Chondrocyte (in vitro differentiated cells): Measurements from ENCODE around the gene EFCAB13. TPM values are rescaled to one million over a fixed set of nuclear protein-coding genes. Genes with fewer than 3 reads are reported as not detected.

ENCODE experiments used
- DNase-seq: peaks from one replicate; pipeline ENCODE4 v3.0.0; 2021; ENCODE audit warnings: mixed read lengths, low spot score
- H3K27ac Mint-ChIP-seq: one replicate; pipeline ENCODE4 v1.8.0; 2021; ENCODE audit warnings: mild to moderate bottlenecking, moderate library complexity, mixed read lengths; ENCODE audit not compliant: unreplicated experiment
- H3K27me3 Mint-ChIP-seq: 2 replicates; pipeline ENCODE4 v1.8.0; 2021; ENCODE audit warnings: low read depth, mixed read lengths
- H3K36me3 Mint-ChIP-seq: 2 replicates; pipeline ENCODE4 v1.8.0; 2021; ENCODE audit warnings: low read depth, mixed read lengths
- H3K4me1 Mint-ChIP-seq: 2 replicates; pipeline ENCODE4 v1.8.0; 2021; ENCODE audit warnings: low read depth, mild to moderate bottlenecking, mixed read lengths
- H3K4me3 Mint-ChIP-seq: one replicate; pipeline ENCODE4 v1.8.0; 2021; ENCODE audit warnings: mild to moderate bottlenecking, moderate library complexity, mixed read lengths; ENCODE audit not compliant: unreplicated experiment
- H3K9me3 Mint-ChIP-seq: 2 replicates; pipeline ENCODE4 v1.8.0; 2021; ENCODE audit warnings: low read depth, mixed read lengths
- total RNA-seq: library from RNA; stranded (reverse); gene quantifications from 3 replicates; pipeline ENCODE4 v1.2.1, GENCODE V29; 2021
- TF ChIP-seq, protein P1 (sequence below): fragments of 200-600 bp; sonication (generic); IDR thresholded peaks from 2 replicates; pipeline ENCODE4 v1.5.0; 2021; ENCODE audit warnings: antibody characterized with exemption, mild to moderate bottlenecking, moderate library complexity

EFCAB13 gene
- total RNA-seq, 1 donor from 2014 or later: 3.2 TPM

DNA sequence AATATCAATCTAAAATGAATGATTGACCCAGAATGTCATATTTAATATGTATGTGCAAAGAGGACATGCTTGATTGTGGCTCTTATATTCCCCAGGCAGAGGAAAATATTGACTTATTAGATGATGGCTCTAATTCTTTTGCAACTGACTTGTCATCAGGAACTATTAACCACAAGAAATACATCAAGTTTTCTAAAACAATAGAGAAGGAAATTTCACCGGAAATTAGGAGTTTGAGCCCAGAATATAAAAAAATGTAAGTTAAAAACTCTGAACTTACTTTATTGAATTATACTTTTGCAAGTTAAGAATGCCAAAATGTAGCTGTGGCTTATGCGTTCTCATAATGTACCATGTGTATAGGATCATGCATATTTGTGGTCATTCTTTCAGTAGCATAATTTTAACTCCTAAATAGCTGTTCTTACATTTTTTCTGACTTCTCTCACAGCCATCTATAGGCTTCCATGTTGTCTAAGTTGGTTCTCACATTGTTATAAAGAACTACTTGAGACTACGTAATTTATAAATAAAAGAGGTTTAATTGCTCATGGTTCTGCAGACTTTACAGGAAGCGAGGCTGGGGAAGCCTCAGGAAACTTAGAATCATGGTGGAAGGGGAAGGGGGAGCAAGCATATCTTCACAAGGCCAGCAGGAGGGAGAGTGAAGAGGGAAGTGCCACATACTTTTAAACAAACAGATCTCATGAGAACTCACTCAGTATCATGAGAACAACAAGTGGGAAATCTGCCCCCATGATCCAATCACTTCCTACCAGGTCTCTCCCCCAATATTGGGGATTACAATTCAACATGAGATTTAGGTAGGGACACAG lies 11.6 kb downstream of the EFCAB13 start:
- peak overlapping the region; percentile 53 for H3K27ac Mint-ChIP-seq

GRCh38 chr17:47338026-47338425 lies 14.3 kb downstream of the EFCAB13 start:
- Mint-ChIP-seq H3K36me3 (peaks cover 10% of the 10 kb centered on the region), H3K27ac (no peak overlapping the region), H3K4me3 (no peak overlapping the region), H3K4me1 (peaks cover 11% of the 10 kb centered on the region), H3K9me3 (peaks cover 14% of the 10 kb centered on the region), H3K27me3 (no peaks in the 10 kb centered on the region)
- DNase-seq: no peak
- TF ChIP-seq, protein P1, sequence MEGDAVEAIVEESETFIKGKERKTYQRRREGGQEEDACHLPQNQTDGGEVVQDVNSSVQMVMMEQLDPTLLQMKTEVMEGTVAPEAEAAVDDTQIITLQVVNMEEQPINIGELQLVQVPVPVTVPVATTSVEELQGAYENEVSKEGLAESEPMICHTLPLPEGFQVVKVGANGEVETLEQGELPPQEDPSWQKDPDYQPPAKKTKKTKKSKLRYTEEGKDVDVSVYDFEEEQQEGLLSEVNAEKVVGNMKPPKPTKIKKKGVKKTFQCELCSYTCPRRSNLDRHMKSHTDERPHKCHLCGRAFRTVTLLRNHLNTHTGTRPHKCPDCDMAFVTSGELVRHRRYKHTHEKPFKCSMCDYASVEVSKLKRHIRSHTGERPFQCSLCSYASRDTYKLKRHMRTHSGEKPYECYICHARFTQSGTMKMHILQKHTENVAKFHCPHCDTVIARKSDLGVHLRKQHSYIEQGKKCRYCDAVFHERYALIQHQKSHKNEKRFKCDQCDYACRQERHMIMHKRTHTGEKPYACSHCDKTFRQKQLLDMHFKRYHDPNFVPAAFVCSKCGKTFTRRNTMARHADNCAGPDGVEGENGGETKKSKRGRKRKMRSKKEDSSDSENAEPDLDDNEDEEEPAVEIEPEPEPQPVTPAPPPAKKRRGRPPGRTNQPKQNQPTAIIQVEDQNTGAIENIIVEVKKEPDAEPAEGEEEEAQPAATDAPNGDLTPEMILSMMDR: no peak

More for the DNA sequence above, 11.6 kb downstream of the EFCAB13 start:
- H3K4me3 Mint-ChIP-seq: no peak overlapping the region
- H3K36me3 Mint-ChIP-seq: peaks cover 6% of the 10 kb centered on the region
- no peak for DNase-seq
- H3K9me3 Mint-ChIP-seq: peaks cover 17% of the 10 kb centered on the region
- TF ChIP-seq, protein P1: no peak
- peaks cover 11% of the 10 kb centered on the region for H3K4me1 Mint-ChIP-seq
- H3K27me3 Mint-ChIP-seq: no peaks in the 10 kb centered on the region

DNA sequence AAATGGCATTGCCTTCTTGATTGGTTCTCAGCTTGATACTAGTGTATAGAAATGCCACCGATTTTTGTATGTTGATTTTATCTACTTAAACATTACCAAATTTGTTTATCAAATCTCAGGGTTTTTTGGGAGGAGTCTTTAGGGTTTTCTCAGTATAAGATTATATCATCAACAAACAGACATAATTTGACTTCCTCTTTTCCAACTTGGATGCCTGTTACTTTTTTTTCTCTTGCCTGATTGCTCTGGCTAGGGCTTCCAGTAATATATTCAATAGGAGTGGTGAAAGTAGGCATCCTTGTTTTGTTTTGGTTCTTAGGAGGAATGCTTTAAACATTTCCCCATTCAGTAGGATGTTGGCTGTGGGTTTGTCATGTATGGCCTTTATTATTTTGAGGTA lies 29.1 kb downstream of the EFCAB13 start:
- Mint-ChIP-seq H3K4me1 (no peaks in the 10 kb centered on the region), H3K27ac (no peak overlapping the region), H3K27me3 (no peaks in the 10 kb centered on the region), H3K4me3 (no peak overlapping the region), H3K36me3 (peaks cover 8% of the 10 kb centered on the region), H3K9me3 (peaks cover 25% of the 10 kb centered on the region)
- DNase-seq: no peak
- TF ChIP-seq, protein P1: no peak

- Mint-ChIP-seq H3K27me3 (no peaks in the 10 kb centered on the region), H3K4me3 (no peak overlapping the region), H3K36me3 (peaks cover 10% of the 10 kb centered on the region), H3K4me1 (no peaks in the 10 kb centered on the region), H3K27ac (no peak overlapping the region), H3K9me3 (peaks cover 22% of the 10 kb centered on the region)
- TF ChIP-seq, protein P1: no peak
- no peak for DNase-seq
Observed at GRCh38 chr17:47358652-47359051, 34.9 kb downstream of the EFCAB13 start.

GRCh38 chr17:47363171-47363570 lies 39.4 kb downstream of the EFCAB13 start:
- DNase-seq: no peak
- Mint-ChIP-seq H3K27me3 (no peaks in the 10 kb centered on the region), H3K27ac (no peak overlapping the region), H3K4me3 (no peak overlapping the region), H3K36me3 (peaks cover 2% of the 10 kb centered on the region), H3K9me3 (no peaks in the 10 kb centered on the region), H3K4me1 (no peaks in the 10 kb centered on the region)
- TF ChIP-seq, protein P1: no peak
